ENCODE measurements around the gene C1QTNF9B.
"Not testable (repeated sequence)": the region's sequence is repeated elsewhere in the genome, so short reads cannot be mapped to it uniquely, and the experiment has no call there.

C1QTNF9B gene

DNA sequence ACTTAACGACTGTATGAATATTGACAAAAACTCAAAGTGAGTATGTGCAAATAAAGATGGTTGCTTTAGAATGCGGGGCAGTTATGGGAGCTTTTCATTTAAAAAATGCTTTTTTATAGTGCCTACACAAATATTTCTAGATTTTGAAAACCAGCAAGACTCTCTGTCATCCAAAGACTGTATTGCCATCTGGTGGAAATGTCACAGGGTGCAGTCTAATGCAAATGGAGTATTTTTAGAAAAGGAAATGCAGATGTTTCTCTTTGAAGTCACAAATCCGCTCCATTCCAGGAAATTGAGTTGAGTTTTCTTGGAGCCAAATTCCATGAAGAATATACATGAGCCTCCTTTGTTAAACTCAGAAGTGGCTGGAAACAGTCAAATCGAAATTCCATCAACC, 2.3 kb upstream of the C1QTNF9B start:
- 49 to 63% methylated on average over 3 to 4 of the region's 4 CpGs for WGBS, 2 experiments
- H3K9me3 ChIP-seq (ENCODE audit: control insufficient read depth, low read length): no peaks in the 10 kb centered on the region
- H3K4me3 ChIP-seq (ENCODE audit: insufficient read depth, low read depth, low read length): no peak overlapping the region
- H3K4me1 ChIP-seq (ENCODE audit: control insufficient read depth, insufficient read depth, low read length): no peaks in the 10 kb centered on the region
- H3K27ac ChIP-seq (ENCODE audit: insufficient read depth, low read depth, low read length, poor library complexity, severe bottlenecking): no peak overlapping the region
- H3K36me3 ChIP-seq (ENCODE audit: control insufficient read depth, insufficient read depth, low read length): no peaks in the 10 kb centered on the region
- H3K27me3 ChIP-seq (ENCODE audit: control insufficient read depth, insufficient read depth, low read length, poor library complexity, severe bottlenecking): peaks cover 21% of the 10 kb centered on the region

DNA sequence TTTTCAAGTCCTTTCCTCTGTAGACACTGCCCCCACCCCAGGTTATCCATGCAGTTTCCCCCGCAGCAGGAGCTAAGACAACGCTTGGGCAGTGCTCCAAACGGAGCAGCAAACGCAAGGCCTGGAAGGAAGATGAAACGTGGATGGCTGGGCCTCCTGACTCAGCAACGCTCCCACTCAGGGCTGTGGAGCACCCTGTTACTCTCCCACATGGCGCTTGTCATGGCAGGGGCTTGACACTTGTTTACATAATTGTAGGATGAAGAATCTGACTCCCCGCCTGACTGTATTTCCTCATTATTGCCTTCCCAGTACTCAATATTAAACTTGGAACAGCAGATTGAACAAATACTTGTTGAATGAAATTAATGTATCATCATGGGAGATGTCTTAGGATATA, 799 bp upstream of the C1QTNF9B start:
- H3K36me3 ChIP-seq (ENCODE audit: control insufficient read depth, insufficient read depth, low read length): no peaks in the 10 kb centered on the region
- H3K9me3 ChIP-seq (ENCODE audit: control insufficient read depth, low read length): no peaks in the 10 kb centered on the region
- WGBS, 2 experiments: 90 to 92% methylated on average over 7 of the region's 8 CpGs
- H3K27ac ChIP-seq (ENCODE audit: insufficient read depth, low read depth, low read length, poor library complexity, severe bottlenecking): no peak overlapping the region
- no peak overlapping the region for H3K4me3 ChIP-seq (ENCODE audit: insufficient read depth, low read depth, low read length)
- no peaks in the 10 kb centered on the region for H3K4me1 ChIP-seq (ENCODE audit: control insufficient read depth, insufficient read depth, low read length)
- peaks cover 11% of the 10 kb centered on the region for H3K27me3 ChIP-seq (ENCODE audit: control insufficient read depth, insufficient read depth, low read length, poor library complexity, severe bottlenecking)

GRCh38 chr13:23894746-23895145, 2.6 kb downstream of the C1QTNF9B start:
- H3K9me3 ChIP-seq (ENCODE audit: control insufficient read depth, low read length); H3K4me1 ChIP-seq (ENCODE audit: control insufficient read depth, insufficient read depth, low read length); H3K27ac ChIP-seq (ENCODE audit: insufficient read depth, low read depth, low read length, poor library complexity, severe bottlenecking); H3K27me3 ChIP-seq (ENCODE audit: control insufficient read depth, insufficient read depth, low read length, poor library complexity, severe bottlenecking); H3K36me3 ChIP-seq (ENCODE audit: control insufficient read depth, insufficient read depth, low read length); H3K4me3 ChIP-seq (ENCODE audit: insufficient read depth, low read depth, low read length): not testable (repeated sequence)
- WGBS, 2 experiments: 88 to 89% methylated on average over 8 to 12 of the region's 12 CpGs

DNA sequence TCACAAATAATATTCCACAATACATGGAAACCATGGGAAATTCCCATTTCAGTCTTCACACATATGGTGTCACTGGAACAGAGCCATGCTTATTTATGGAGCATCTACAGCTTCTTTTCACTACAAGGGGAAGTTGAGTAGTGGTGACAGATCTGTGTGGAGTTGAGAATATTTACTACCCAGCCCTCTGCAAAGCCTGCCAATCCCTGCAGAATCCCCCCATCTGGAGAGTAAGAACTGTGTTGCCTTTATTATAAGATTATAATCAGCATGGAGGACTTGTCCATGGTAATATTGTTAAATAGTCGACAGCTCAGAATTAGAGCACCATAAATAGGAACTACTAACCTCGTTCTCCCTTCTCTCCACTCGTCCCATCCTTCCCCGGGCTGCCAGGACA, 3.5 kb downstream of the C1QTNF9B start:
- not testable (repeated sequence) for H3K4me3 ChIP-seq (ENCODE audit: insufficient read depth, low read depth, low read length); H3K4me1 ChIP-seq (ENCODE audit: control insufficient read depth, insufficient read depth, low read length); H3K36me3 ChIP-seq (ENCODE audit: control insufficient read depth, insufficient read depth, low read length); H3K27me3 ChIP-seq (ENCODE audit: control insufficient read depth, insufficient read depth, low read length, poor library complexity, severe bottlenecking); H3K27ac ChIP-seq (ENCODE audit: insufficient read depth, low read depth, low read length, poor library complexity, severe bottlenecking); H3K9me3 ChIP-seq (ENCODE audit: control insufficient read depth, low read length)
- WGBS, 2 experiments: 100% methylated on average over 1 of the region's 4 CpGs; no CpG with 5 or more reads in 1 of the 2 experiments

GRCh38 chr13:23889615-23890607, 7.4 kb downstream of the C1QTNF9B start:
- 45 to 47% methylated on average over 15 of the region's 15 CpGs for WGBS, 2 experiments
- H3K27me3 ChIP-seq (ENCODE audit: control insufficient read depth, insufficient read depth, low read length, poor library complexity, severe bottlenecking): no peaks in the 10 kb centered on the region
- H3K9me3 ChIP-seq (ENCODE audit: control insufficient read depth, low read length): no peaks in the 10 kb centered on the region
- H3K4me1 ChIP-seq (ENCODE audit: control insufficient read depth, insufficient read depth, low read length): peaks cover 11% of the 10 kb centered on the region
- no peak overlapping the region for H3K27ac ChIP-seq (ENCODE audit: insufficient read depth, low read depth, low read length, poor library complexity, severe bottlenecking)
- peak overlapping the region; percentile 90 for H3K4me3 ChIP-seq (ENCODE audit: insufficient read depth, low read depth, low read length)
- H3K36me3 ChIP-seq (ENCODE audit: control insufficient read depth, insufficient read depth, low read length): peaks cover under 1% of the 10 kb centered on the region

- peak within 1 kb of the TSS; percentile 90 for H3K4me3 ChIP-seq (ENCODE audit: insufficient read depth, low read depth, low read length)
- no peaks in the 10 kb centered on the region for H3K9me3 ChIP-seq (ENCODE audit: control insufficient read depth, low read length)
- WGBS, 2 experiments: 0 to 1% methylated on average over 75 of the region's 75 CpGs
- peak within 1 kb of the TSS; percentile 39 for H3K27ac ChIP-seq (ENCODE audit: insufficient read depth, low read depth, low read length, poor library complexity, severe bottlenecking)
- H3K27me3 ChIP-seq (ENCODE audit: control insufficient read depth, insufficient read depth, low read length, poor library complexity, severe bottlenecking): no peaks in the 10 kb centered on the region
- peaks cover 11% of the 10 kb centered on the region for H3K4me1 ChIP-seq (ENCODE audit: control insufficient read depth, insufficient read depth, low read length)
- peaks cover 5% of the 10 kb centered on the region for H3K36me3 ChIP-seq (ENCODE audit: control insufficient read depth, insufficient read depth, low read length)
Measured at GRCh38 chr13:23888658-23889614, 8.4 kb downstream of the C1QTNF9B start, which contains the start of gene MIPEP. MIPEP (minus strand) TSS chr13:23889400; CDS start chr13:23889320, 80 bp downstream.

DNA sequence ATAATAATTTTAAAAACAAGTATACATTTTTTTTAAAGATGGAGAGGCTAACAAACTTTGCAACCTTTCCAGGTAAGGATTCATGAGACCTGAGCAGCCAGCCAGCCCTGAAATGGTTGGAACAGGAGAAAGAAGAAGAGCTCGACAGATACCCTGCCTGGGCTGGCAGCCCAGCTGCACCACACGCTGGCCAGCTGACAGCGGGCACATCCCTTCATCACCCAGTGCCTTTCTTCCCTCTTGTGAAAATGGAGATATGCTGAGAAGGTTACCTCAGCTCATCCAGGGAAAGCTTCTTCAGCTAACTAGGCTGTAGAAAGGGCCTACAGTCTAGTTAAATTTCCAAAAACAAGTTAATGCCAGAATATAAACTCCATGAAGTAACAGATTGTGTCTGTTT, 12.9 kb downstream of the C1QTNF9B start:
- not testable (repeated sequence) for H3K4me1 ChIP-seq (ENCODE audit: control insufficient read depth, insufficient read depth, low read length); H3K9me3 ChIP-seq (ENCODE audit: control insufficient read depth, low read length); H3K4me3 ChIP-seq (ENCODE audit: insufficient read depth, low read depth, low read length); H3K27me3 ChIP-seq (ENCODE audit: control insufficient read depth, insufficient read depth, low read length, poor library complexity, severe bottlenecking); H3K36me3 ChIP-seq (ENCODE audit: control insufficient read depth, insufficient read depth, low read length); H3K27ac ChIP-seq (ENCODE audit: insufficient read depth, low read depth, low read length, poor library complexity, severe bottlenecking)
- 84 to 88% methylated on average over 3 of the region's 3 CpGs for WGBS, 2 experiments

- H3K36me3 ChIP-seq (ENCODE audit: control insufficient read depth, insufficient read depth, low read length): peaks cover 11% of the 10 kb centered on the region
- peaks cover 4% of the 10 kb centered on the region for H3K4me1 ChIP-seq (ENCODE audit: control insufficient read depth, insufficient read depth, low read length)
- no peaks in the 10 kb centered on the region for H3K9me3 ChIP-seq (ENCODE audit: control insufficient read depth, low read length)
- no peaks in the 10 kb centered on the region for H3K27me3 ChIP-seq (ENCODE audit: control insufficient read depth, insufficient read depth, low read length, poor library complexity, severe bottlenecking)
- WGBS, 2 experiments: 100% methylated on average over 2 to 4 of the region's 4 CpGs
- H3K4me3 ChIP-seq (ENCODE audit: insufficient read depth, low read depth, low read length): no peak overlapping the region
- H3K27ac ChIP-seq (ENCODE audit: insufficient read depth, low read depth, low read length, poor library complexity, severe bottlenecking): no peak overlapping the region
Measured at GRCh38 chr13:23883255-23883654, 14.0 kb downstream of the C1QTNF9B start.

GRCh38 chr13:23881402-23881800, 15.9 kb downstream of the C1QTNF9B start:
- 97% methylated on average over 8 of the region's 8 CpGs for WGBS, 2 experiments

More at GRCh38 chr13:23881402-23881800, 15.9 kb downstream of the C1QTNF9B start:
- peaks cover 11% of the 10 kb centered on the region for H3K36me3 ChIP-seq (ENCODE audit: control insufficient read depth, insufficient read depth, low read length)
- H3K9me3 ChIP-seq (ENCODE audit: control insufficient read depth, low read length); H3K27ac ChIP-seq (ENCODE audit: insufficient read depth, low read depth, low read length, poor library complexity, severe bottlenecking); H3K4me1 ChIP-seq (ENCODE audit: control insufficient read depth, insufficient read depth, low read length); H3K4me3 ChIP-seq (ENCODE audit: insufficient read depth, low read depth, low read length); H3K27me3 ChIP-seq (ENCODE audit: control insufficient read depth, insufficient read depth, low read length, poor library complexity, severe bottlenecking): not testable (repeated sequence)
